Nephron progenitor cell (in vitro differentiated cells): Measurements from ENCODE around the gene MAGI2.
A peak's percentile ranks its signal among the peaks of the same experiment; 100 is the strongest.

Source experiments
- DNase-seq: peaks from one replicate; pipeline ENCODE4 v3.0.0; 2021
- H3K27ac Mint-ChIP-seq: 2 replicates; pipeline ENCODE4 v1.8.0; 2021; ENCODE audit warnings: mild to moderate bottlenecking, moderate library complexity, mixed read lengths
- H3K27me3 Mint-ChIP-seq: 2 replicates; pipeline ENCODE4 v1.8.0; 2021; ENCODE audit warnings: mild to moderate bottlenecking, low read depth, mixed read lengths; ENCODE audit not compliant: poor library complexity
- H3K36me3 Mint-ChIP-seq: 2 replicates; pipeline ENCODE4 v1.8.0; 2021; ENCODE audit warnings: low read depth, mixed read lengths
- H3K4me1 Mint-ChIP-seq: 2 replicates; pipeline ENCODE4 v1.8.0; 2021; ENCODE audit warnings: mixed read lengths
- H3K4me3 Mint-ChIP-seq: 2 replicates; pipeline ENCODE4 v1.8.0; 2021; ENCODE audit warnings: mild to moderate bottlenecking, moderate library complexity, mixed read lengths
- H3K9me3 Mint-ChIP-seq: 2 replicates; pipeline ENCODE4 v1.8.0; 2021; ENCODE audit warnings: mild to moderate bottlenecking, moderate library complexity, mixed read lengths
- CTCF ChIP-seq: fragments of 200-600 bp; sonication (generic); IDR thresholded peaks from 2 replicates; pipeline ENCODE4 v1.5.0; 2021; ENCODE audit warnings: antibody characterized with exemption

Gene MAGI2

GRCh38 chr7:78179827-78180477 is 1273.5 kb downstream of the MAGI2 start:
- Mint-ChIP-seq H3K4me1 (peaks cover 13% of the 10 kb centered on the region), H3K9me3 (no peaks in the 10 kb centered on the region), H3K36me3 (no peaks in the 10 kb centered on the region), H3K4me3 (no peak overlapping the region), H3K27me3 (peaks cover 5% of the 10 kb centered on the region), H3K27ac (no peak overlapping the region)
- no peak for DNase-seq
- TF ChIP-seq CTCF: no peak

DNA sequence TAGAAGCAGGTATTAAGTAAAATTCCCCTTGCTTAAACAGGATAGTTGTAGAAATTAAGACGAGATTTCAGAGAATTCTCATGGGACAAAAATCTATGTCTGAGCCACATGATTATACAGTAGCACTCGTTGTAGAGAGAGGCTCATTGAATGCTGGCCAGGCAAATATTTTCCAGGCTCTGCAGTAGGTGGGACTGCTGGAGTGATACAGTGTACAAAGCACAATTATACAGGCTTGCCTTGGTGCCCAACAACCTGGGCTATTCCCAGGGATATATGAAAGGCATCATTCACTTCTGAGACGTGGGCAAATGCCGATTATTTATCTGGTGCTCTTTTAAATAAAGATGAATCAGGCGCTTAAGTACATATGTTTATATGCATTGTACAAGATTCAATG is 1274.3 kb downstream of the MAGI2 start:
- no peaks in the 10 kb centered on the region for H3K9me3 Mint-ChIP-seq
- H3K27ac Mint-ChIP-seq: no peak overlapping the region
- TF ChIP-seq CTCF: no peak
- no peak for DNase-seq
- H3K4me3 Mint-ChIP-seq: no peak overlapping the region
- H3K27me3 Mint-ChIP-seq: peaks cover 5% of the 10 kb centered on the region
- no peaks in the 10 kb centered on the region for H3K36me3 Mint-ChIP-seq
- peaks cover 13% of the 10 kb centered on the region for H3K4me1 Mint-ChIP-seq

- peaks cover 13% of the 10 kb centered on the region for H3K4me1 Mint-ChIP-seq
- peaks cover 5% of the 10 kb centered on the region for H3K27me3 Mint-ChIP-seq
- no peaks in the 10 kb centered on the region for H3K9me3 Mint-ChIP-seq
- H3K27ac Mint-ChIP-seq: no peak overlapping the region
- H3K4me3 Mint-ChIP-seq: no peak overlapping the region
- no peaks in the 10 kb centered on the region for H3K36me3 Mint-ChIP-seq
- no peak for TF ChIP-seq CTCF
- no peak for DNase-seq
Observed at GRCh38 chr7:78178319-78178718, 1275.1 kb downstream of the MAGI2 start.

DNA sequence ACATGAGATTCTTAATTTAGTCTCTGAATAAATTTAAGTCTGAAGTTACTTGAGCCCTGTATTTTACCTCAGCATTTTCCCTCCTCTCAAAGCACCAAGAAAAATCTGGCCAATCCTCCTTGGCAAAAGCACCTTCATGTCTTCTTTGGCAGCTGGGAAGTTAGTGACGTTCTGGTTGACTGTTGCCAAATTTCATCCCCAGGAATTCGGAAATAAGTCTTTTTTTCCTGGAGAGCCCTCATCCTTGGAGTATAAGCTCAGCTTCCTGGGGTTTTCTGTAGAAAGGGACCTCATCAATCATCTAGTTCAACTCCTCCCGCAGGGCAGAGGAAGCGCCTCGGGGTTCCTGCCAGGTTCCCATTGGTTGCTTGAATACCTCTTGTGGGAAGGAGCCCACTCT is 1277.3 kb downstream of the MAGI2 start:
- Mint-ChIP-seq H3K9me3 (no peaks in the 10 kb centered on the region), H3K4me3 (no peak overlapping the region), H3K27me3 (peaks cover 2% of the 10 kb centered on the region), H3K36me3 (no peaks in the 10 kb centered on the region), H3K27ac (peak overlapping the region; percentile 76), H3K4me1 (peaks cover 30% of the 10 kb centered on the region)
- DNase-seq: no peak
- TF ChIP-seq CTCF: no peak

GRCh38 chr7:78175330-78176100 is 1278.0 kb downstream of the MAGI2 start:
- Mint-ChIP-seq H3K27me3 (no peaks in the 10 kb centered on the region), H3K36me3 (no peaks in the 10 kb centered on the region), H3K4me1 (peaks cover 30% of the 10 kb centered on the region), H3K9me3 (no peaks in the 10 kb centered on the region), H3K4me3 (no peak overlapping the region), H3K27ac (peak overlapping the region; percentile 76)
- DNase-seq: no peak
- TF ChIP-seq CTCF: no peak

- no peaks in the 10 kb centered on the region for H3K27me3 Mint-ChIP-seq
- H3K4me3 Mint-ChIP-seq: no peak overlapping the region
- H3K27ac Mint-ChIP-seq: no peak overlapping the region
- H3K9me3 Mint-ChIP-seq: no peaks in the 10 kb centered on the region
- TF ChIP-seq CTCF: no peak
- no peaks in the 10 kb centered on the region for H3K36me3 Mint-ChIP-seq
- DNase-seq: no peak
- peaks cover 30% of the 10 kb centered on the region for H3K4me1 Mint-ChIP-seq
Observed at GRCh38 chr7:78173666-78174065, 1279.8 kb downstream of the MAGI2 start.
